HG03060 (cell line): ENCODE measurements around the gene CGNL1.

Experiments used
- ATAC-seq: cut with Tn5 transposase; IDR thresholded peaks from one replicate; pipeline ENCODE4 v1.9.1; 2021; ENCODE audit warnings: low read depth, moderate number of reproducible peaks; ENCODE audit not compliant: unreplicated experiment

The CGNL1 gene

GRCh38 chr15:57586661-57587424, 210.5 kb downstream of the CGNL1 start:
- no peak for ATAC-seq

- no peak for ATAC-seq
Observed at GRCh38 chr15:57589281-57589680, 213.0 kb downstream of the CGNL1 start.

- ATAC-seq = no peak
Observed at GRCh38 chr15:57589754-57590153, 213.4 kb downstream of the CGNL1 start.

- no peak for ATAC-seq
Observed at GRCh38 chr15:57591237-57591821, 215.0 kb downstream of the CGNL1 start.

- ATAC-seq = no peak
Observed at GRCh38 chr15:57591822-57592367, 215.6 kb downstream of the CGNL1 start, which contains the start of gene MYZAP. Gene MYZAP (plus strand): TSS chr15:57591904. CDS start chr15:57592035, 131 bp downstream.

- ATAC-seq = no peak
Observed at GRCh38 chr15:57592426-57592825, 216.1 kb downstream of the CGNL1 start.

- ATAC-seq = no peak
Observed at GRCh38 chr15:57592836-57593420, 216.6 kb downstream of the CGNL1 start.

- no peak for ATAC-seq
Observed at GRCh38 chr15:57594479-57594878, 218.2 kb downstream of the CGNL1 start.

GRCh38 chr15:57595011-57595866, 218.9 kb downstream of the CGNL1 start:
- no peak for ATAC-seq

- ATAC-seq = no peak
Observed at GRCh38 chr15:57596301-57596855, 220.1 kb downstream of the CGNL1 start.

- ATAC-seq = no peak
Observed at GRCh38 chr15:57596978-57597377, 220.7 kb downstream of the CGNL1 start.

- ATAC-seq = no peak
Observed at GRCh38 chr15:57597431-57597830, 221.1 kb downstream of the CGNL1 start.

GRCh38 chr15:57598346-57598745, 222.0 kb downstream of the CGNL1 start:
- no peak for ATAC-seq

- no peak for ATAC-seq
Observed at GRCh38 chr15:57599296-57599810, 223.0 kb downstream of the CGNL1 start.

GRCh38 chr15:57600197-57600596, 223.9 kb downstream of the CGNL1 start:
- no peak for ATAC-seq
